ENCODE measurements around the gene CRNN. TPM values are rescaled to one million over a fixed set of nuclear protein-coding genes. Genes with fewer than 3 reads are reported as not detected.

The CRNN gene
- total RNA-seq, 4 donors from 2014 or later: not detected

- Histone ChIP-seq H3K4me1 (no peaks in the 10 kb centered on the region), H3K36me3 (no peaks in the 10 kb centered on the region), H3K27me3 (no peaks in the 10 kb centered on the region), H3K27ac (no peak overlapping the region), H3K9me3 (no peaks in the 10 kb centered on the region), H3K4me3 (no peak overlapping the region)
- intact Hi-C loops (cut with DNase I; ENCODE audit: low total_unique reads): no loop called here
- ATAC-seq (no peak), DNase-seq (no peak)
- TF ChIP-seq CTCF (IDR thresholded peaks at IDR 0.05 in 4 of 5, conservative IDR thresholded peaks at IDR 0.05 in 1 of 5): no peak
- in situ Hi-C loops (cut with MboI; ENCODE audit: low sequenced_read_pairs in 4 of 4): no loop called here
Measured at GRCh38 chr1:152410028-152410427, 4.0 kb downstream of the CRNN start.

GRCh38 chr1:152408664-152409063, 5.4 kb downstream of the CRNN start:
- Histone ChIP-seq H3K4me1 (no peaks in the 10 kb centered on the region), H3K36me3 (no peaks in the 10 kb centered on the region), H3K9me3 (no peaks in the 10 kb centered on the region), H3K27ac (no peak overlapping the region), H3K4me3 (no peak overlapping the region), H3K27me3 (no peaks in the 10 kb centered on the region)
- intact Hi-C loops (cut with DNase I; ENCODE audit: low total_unique reads): no loop called here
- no peak for TF ChIP-seq CTCF (IDR thresholded peaks at IDR 0.05 in 4 of 5, conservative IDR thresholded peaks at IDR 0.05 in 1 of 5)
- no peak for TF ChIP-seq POLR2A (IDR thresholded peaks at IDR 0.05)
- ATAC-seq (no peak), DNase-seq (no peak)
- in situ Hi-C loops (cut with MboI; ENCODE audit: low sequenced_read_pairs in 4 of 4): no loop called here

- DNase-seq: no peak
- Histone ChIP-seq H3K9me3 (no peaks in the 10 kb centered on the region), H3K4me3 (no peak overlapping the region), H3K27ac (no peak overlapping the region), H3K36me3 (no peaks in the 10 kb centered on the region), H3K27me3 (no peaks in the 10 kb centered on the region), H3K4me1 (no peaks in the 10 kb centered on the region)
- ATAC-seq: no peak
- intact Hi-C loops (cut with DNase I; ENCODE audit: low total_unique reads): no loop called here
- in situ Hi-C loops (cut with MboI; ENCODE audit: low sequenced_read_pairs in 4 of 4): no loop called here
- TF ChIP-seq CTCF (IDR thresholded peaks at IDR 0.05 in 4 of 5, conservative IDR thresholded peaks at IDR 0.05 in 1 of 5) (no peak), POLR2A (IDR thresholded peaks at IDR 0.05) (no peak)
Measured at GRCh38 chr1:152398812-152399698, 15.0 kb downstream of the CRNN start.

- in situ Hi-C loops (cut with MboI; ENCODE audit: low sequenced_read_pairs in 4 of 4) (no loop called here), intact Hi-C loops (cut with DNase I; ENCODE audit: low total_unique reads) (no loop called here)
- Histone ChIP-seq H3K4me3 (no peak overlapping the region), H3K27ac (no peak overlapping the region), H3K27me3 (no peaks in the 10 kb centered on the region), H3K4me1 (no peaks in the 10 kb centered on the region), H3K36me3 (no peaks in the 10 kb centered on the region), H3K9me3 (no peaks in the 10 kb centered on the region)
- ATAC-seq (no peak), DNase-seq (no peak)
- no peak for TF ChIP-seq POLR2A (IDR thresholded peaks at IDR 0.05)
- no peak for TF ChIP-seq CTCF (IDR thresholded peaks at IDR 0.05 in 4 of 5, conservative IDR thresholded peaks at IDR 0.05 in 1 of 5)
Measured at GRCh38 chr1:152397474-152397873, 16.6 kb downstream of the CRNN start.
